HepG2 (cell line): ENCODE data around the gene KCTD13. TPM values are rescaled to one million over a fixed set of nuclear protein-coding genes. Genes with fewer than 3 reads are reported as not detected.

Experiments used
- ARNT2 ChIP-seq: sonication (generic); formaldehyde crosslinking; IDR thresholded peaks from 2 replicates; pipeline ENCODE4 v1.8.0; 2022; ENCODE audit warnings: mild to moderate bottlenecking, low read depth, missing genetic modification reagents, moderate library complexity
- FOXA3 ChIP-seq: IDR thresholded peaks from 2 replicates; pipeline ENCODE4 v1.6.1; 2016; ENCODE audit warnings: missing genetic modification reagents, missing compliant biosample characterization
- HNF4G ChIP-seq, 2 experiments: sonication (generic) in 1 of 2; formaldehyde crosslinking in 1 of 2; IDR thresholded peaks; 2 replicates each; pipeline versions ENCODE4 v1.4.0 to v1.6.1; 2011 to 2020; ENCODE audit warnings: borderline replicate concordance in 2 of 2, low read depth in 2 of 2, mild to moderate bottlenecking in 2 of 2, low read length in 1 of 2, missing genetic modification reagents in 1 of 2, moderate library complexity in 1 of 2
- HNRNPUL1 ChIP-seq: fragments of 200-400 bp; formaldehyde crosslinking; IDR thresholded peaks from 2 replicates; pipeline ENCODE4 v1.6.1; 2017; ENCODE audit warnings: low read depth, mild to moderate bottlenecking, low read length, moderate library complexity
- PCBP1 ChIP-seq: fragments of 200-400 bp; formaldehyde crosslinking; IDR thresholded peaks from 2 replicates; pipeline ENCODE4 v1.6.1; 2017; ENCODE audit warnings: mild to moderate bottlenecking, low read depth, low read length, borderline replicate concordance
- YY1 ChIP-seq: IDR thresholded peaks from 2 replicates; pipeline ENCODE4 v1.6.1; 2011; ENCODE audit warnings: low read length, low read depth, moderate library complexity, mild to moderate bottlenecking; ENCODE audit not compliant: insufficient read depth, insufficient replicate concordance
- ZC3H13 ChIP-seq: sonication (generic); formaldehyde crosslinking; IDR thresholded peaks from 2 replicates; pipeline ENCODE4 v1.8.1; 2023; ENCODE audit warnings: mild to moderate bottlenecking, missing genetic modification reagents, moderate library complexity
- ZNF260 ChIP-seq: sonication (generic); formaldehyde crosslinking; IDR thresholded peaks from 2 replicates; pipeline ENCODE4 v1.4.0; 2020; ENCODE audit warnings: missing genetic modification reagents, low read depth, mild to moderate bottlenecking, borderline replicate concordance
- ZNF331 ChIP-seq: sonication (generic); formaldehyde crosslinking; IDR thresholded peaks from 2 replicates; pipeline ENCODE4 v1.4.0; 2020; ENCODE audit warnings: missing genetic modification reagents
- ZNF572 ChIP-seq: sonication (generic); formaldehyde crosslinking; IDR thresholded peaks from 2 replicates; pipeline ENCODE4 v1.5.1; 2020; ENCODE audit warnings: mild to moderate bottlenecking, missing genetic modification reagents
- ZNF780A ChIP-seq: sonication (generic); formaldehyde crosslinking; IDR thresholded peaks from 2 replicates; pipeline ENCODE4 v1.8.0; 2022; ENCODE audit warnings: mild to moderate bottlenecking, missing genetic modification reagents, moderate library complexity
- ZNF788 ChIP-seq: sonication (generic); formaldehyde crosslinking; IDR thresholded peaks from 2 replicates; pipeline ENCODE4 v1.5.0; 2020; ENCODE audit warnings: mild to moderate bottlenecking, missing genetic modification reagents, borderline replicate concordance
- ZNF879 ChIP-seq: sonication (generic); formaldehyde crosslinking; IDR thresholded peaks from 2 replicates; pipeline ENCODE4 v1.8.1; 2023; ENCODE audit warnings: missing genetic modification reagents
- polyA plus RNA-seq, 8 experiments: library from polyadenylated mRNA; depleted of rRNA in 3 of 8; stranded (reverse) in 7 of 8; unstranded in 1 of 8; fragments of >200 nt; fragmentation: Illumina TruSeq in 4 of 8; extraction: Trizol in 4 of 8; gene quantifications; 2 replicates each; pipeline versions ENCODE4 v1.2.1 to v1.2.3, GENCODE V29; 2011 to 2016; ENCODE audit warnings: low read depth in 4 of 8, missing spikeins in 1 of 8, mixed read lengths in 1 of 8; ENCODE audit not compliant: insufficient read depth in 1 of 8
- total RNA-seq, 5 experiments: library from RNA; depleted of rRNA; stranded (reverse); fragments of >200 nt; fragmentation: Illumina TruSeq; extraction: Trizol; gene quantifications; 2 replicates each; pipeline ENCODE4 v1.2.3, GENCODE V29; 2016; ENCODE audit warnings: low read depth in 1 of 5
- TF ChIP-seq, protein P1 (sequence below): sonication (generic); formaldehyde crosslinking; IDR thresholded peaks from 2 replicates; pipeline ENCODE4 v1.4.0; 2020; ENCODE audit warnings: missing genetic modification reagents, mild to moderate bottlenecking, borderline replicate concordance
- TF ChIP-seq, protein P2 (sequence below): sonication (generic); formaldehyde crosslinking; IDR thresholded peaks from 2 replicates; pipeline ENCODE4 v1.4.0; 2020; ENCODE audit warnings: mild to moderate bottlenecking, missing genetic modification reagents, borderline replicate concordance
- TF ChIP-seq, protein P3 (sequence below): sonication (generic); formaldehyde crosslinking; IDR thresholded peaks from 2 replicates; pipeline ENCODE4 v1.4.0; 2020; ENCODE audit warnings: mild to moderate bottlenecking, missing genetic modification reagents, borderline replicate concordance
- TF ChIP-seq, protein P4 (sequence below): sonication (generic); formaldehyde crosslinking; IDR thresholded peaks from 2 replicates; pipeline ENCODE4 v1.9.0; 2022; ENCODE audit warnings: low read depth, missing genetic modification reagents

Gene KCTD13
- total and polyA plus RNA-seq, 2 of the 13 experiments (the other 11 are each of a cell fraction or from before 2014, with no cell fraction given) = 6.3 to 14.7 TPM

DNA sequence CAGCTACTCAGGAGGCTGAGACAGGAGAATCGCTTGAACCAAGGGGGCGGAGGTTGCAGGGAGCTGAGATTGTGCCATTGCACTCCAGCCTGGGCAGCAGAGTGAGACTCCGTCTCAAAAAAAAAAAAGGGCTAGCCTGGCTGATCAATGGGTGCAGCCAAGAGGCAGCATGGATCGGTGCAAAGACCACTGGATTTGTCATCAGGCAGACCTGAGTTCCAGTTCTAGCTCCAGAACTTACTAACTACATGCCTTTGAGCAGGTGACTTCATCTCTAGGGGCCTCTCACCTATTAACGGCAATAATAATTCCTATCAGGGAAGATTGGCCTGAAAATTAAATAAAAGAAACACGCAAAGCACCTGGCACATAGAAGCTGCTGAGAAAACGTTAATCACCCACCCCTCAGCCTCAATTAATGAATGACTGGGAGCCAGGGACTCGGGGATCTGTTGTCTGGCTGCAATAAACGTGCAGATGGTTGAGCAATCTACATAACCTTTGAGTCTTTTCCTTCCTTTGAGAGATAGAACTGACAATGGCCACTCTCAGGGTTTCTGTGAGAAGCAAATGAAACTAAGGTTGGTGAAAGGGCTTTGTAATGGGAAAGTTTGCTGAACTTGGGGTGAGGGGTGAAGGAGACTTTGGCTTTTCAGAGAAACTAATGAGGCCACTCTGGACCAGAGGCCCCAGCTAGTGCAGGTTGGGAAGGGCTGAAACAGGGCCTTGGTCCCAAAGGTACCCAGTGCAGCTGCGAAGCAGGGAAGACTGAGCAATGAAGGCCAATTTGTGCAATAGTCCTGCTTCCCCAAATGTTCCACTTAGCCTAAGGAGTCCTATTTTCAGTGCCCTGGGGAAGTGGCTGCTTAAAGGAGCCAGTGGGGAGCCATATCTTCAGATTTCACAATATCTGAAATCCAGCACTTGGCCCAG, 34.2 kb downstream of the KCTD13 start (continued):
- TF ChIP-seq, protein P1, sequence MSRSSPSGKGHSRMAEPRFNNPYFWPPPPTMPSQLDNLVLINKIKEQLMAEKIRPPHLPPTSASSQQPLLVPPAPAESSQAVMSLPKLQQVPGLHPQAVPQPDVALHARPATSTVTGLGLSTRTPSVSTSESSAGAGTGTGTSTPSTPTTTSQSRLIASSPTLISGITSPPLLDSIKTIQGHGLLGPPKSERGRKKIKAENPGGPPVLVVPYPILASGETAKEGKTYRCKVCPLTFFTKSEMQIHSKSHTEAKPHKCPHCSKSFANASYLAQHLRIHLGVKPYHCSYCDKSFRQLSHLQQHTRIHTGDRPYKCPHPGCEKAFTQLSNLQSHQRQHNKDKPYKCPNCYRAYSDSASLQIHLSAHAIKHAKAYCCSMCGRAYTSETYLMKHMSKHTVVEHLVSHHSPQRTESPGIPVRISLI (CRISPR knock-in tag) = peak; percentile 88
- TF ChIP-seq HNRNPUL1 (no peak), YY1 (peak; percentile 62), ZNF260 (CRISPR knock-in tag) (no peak), ZNF331 (peak; percentile 57; the same call in 1 of the 2 replicates), HNF4G (IDR thresholded peaks at IDR 0.05; ENCODE audit: borderline replicate concordance, low read depth, low read length) (peak; percentile 96), HNF4G (CRISPR knock-in tag; IDR thresholded peaks at IDR 0.05; ENCODE audit: borderline replicate concordance, low read depth) (no peak; the same call in 1 of the 2 replicates), ZC3H13 (CRISPR knock-in tag) (no peak), FOXA3 (CRISPR knock-in tag) (peak; percentile 26; the same call in 1 of the 2 replicates), ARNT2 (CRISPR knock-in tag) (no peak), ZNF788 (peak; percentile 31; the same call in 1 of the 2 replicates), ZNF572 (no peak), ZNF780A (CRISPR knock-in tag) (no peak), PCBP1 (no peak), ZNF879 (no peak)
- TF ChIP-seq, protein P2, sequence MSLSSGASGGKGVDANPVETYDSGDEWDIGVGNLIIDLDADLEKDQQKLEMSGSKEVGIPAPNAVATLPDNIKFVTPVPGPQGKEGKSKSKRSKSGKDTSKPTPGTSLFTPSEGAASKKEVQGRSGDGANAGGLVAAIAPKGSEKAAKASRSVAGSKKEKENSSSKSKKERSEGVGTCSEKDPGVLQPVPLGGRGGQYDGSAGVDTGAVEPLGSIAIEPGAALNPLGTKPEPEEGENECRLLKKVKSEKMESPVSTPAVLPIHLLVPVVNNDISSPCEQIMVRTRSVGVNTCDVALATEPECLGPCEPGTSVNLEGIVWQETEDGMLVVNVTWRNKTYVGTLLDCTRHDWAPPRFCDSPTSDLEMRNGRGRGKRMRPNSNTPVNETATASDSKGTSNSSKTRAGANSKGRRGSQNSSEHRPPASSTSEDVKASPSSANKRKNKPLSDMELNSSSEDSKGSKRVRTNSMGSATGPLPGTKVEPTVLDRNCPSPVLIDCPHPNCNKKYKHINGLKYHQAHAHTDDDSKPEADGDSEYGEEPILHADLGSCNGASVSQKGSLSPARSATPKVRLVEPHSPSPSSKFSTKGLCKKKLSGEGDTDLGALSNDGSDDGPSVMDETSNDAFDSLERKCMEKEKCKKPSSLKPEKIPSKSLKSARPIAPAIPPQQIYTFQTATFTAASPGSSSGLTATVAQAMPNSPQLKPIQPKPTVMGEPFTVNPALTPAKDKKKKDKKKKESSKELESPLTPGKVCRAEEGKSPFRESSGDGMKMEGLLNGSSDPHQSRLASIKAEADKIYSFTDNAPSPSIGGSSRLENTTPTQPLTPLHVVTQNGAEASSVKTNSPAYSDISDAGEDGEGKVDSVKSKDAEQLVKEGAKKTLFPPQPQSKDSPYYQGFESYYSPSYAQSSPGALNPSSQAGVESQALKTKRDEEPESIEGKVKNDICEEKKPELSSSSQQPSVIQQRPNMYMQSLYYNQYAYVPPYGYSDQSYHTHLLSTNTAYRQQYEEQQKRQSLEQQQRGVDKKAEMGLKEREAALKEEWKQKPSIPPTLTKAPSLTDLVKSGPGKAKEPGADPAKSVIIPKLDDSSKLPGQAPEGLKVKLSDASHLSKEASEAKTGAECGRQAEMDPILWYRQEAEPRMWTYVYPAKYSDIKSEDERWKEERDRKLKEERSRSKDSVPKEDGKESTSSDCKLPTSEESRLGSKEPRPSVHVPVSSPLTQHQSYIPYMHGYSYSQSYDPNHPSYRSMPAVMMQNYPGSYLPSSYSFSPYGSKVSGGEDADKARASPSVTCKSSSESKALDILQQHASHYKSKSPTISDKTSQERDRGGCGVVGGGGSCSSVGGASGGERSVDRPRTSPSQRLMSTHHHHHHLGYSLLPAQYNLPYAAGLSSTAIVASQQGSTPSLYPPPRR = no peak
- TF ChIP-seq, protein P3, sequence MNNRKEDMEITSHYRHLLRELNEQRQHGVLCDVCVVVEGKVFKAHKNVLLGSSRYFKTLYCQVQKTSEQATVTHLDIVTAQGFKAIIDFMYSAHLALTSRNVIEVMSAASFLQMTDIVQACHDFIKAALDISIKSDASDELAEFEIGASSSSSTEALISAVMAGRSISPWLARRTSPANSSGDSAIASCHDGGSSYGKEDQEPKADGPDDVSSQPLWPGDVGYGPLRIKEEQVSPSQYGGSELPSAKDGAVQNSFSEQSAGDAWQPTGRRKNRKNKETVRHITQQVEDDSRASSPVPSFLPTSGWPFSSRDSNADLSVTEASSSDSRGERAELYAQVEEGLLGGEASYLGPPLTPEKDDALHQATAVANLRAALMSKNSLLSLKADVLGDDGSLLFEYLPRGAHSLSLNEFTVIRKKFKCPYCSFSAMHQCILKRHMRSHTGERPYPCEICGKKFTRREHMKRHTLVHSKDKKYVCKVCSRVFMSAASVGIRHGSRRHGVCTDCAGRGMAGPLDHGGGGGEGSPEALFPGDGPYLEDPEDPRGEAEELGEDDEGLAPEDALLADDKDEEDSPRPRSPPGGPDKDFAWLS (CRISPR knock-in tag) = no peak
- TF ChIP-seq, protein P4, sequence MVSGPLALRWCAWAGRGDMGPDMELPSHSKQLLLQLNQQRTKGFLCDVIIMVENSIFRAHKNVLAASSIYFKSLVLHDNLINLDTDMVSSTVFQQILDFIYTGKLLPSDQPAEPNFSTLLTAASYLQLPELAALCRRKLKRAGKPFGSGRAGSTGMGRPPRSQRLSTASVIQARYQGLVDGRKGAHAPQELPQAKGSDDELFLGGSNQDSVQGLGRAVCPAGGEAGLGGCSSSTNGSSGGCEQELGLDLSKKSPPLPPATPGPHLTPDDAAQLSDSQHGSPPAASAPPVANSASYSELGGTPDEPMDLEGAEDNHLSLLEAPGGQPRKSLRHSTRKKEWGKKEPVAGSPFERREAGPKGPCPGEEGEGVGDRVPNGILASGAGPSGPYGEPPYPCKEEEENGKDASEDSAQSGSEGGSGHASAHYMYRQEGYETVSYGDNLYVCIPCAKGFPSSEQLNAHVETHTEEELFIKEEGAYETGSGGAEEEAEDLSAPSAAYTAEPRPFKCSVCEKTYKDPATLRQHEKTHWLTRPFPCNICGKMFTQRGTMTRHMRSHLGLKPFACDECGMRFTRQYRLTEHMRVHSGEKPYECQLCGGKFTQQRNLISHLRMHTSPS (CRISPR knock-in tag) = no peak
